Right forelimb (tissue), 1 donor: Measurements from ENCODE around the gene STEAP2.

ENCODE experiments used
- DNase-seq: peaks from one replicate; pipeline ENCODE4 v3.0.0-alpha.2; 2018

STEAP2 gene

GRCh38 chr7:90194911-90195809, 16.4 kb upstream of the STEAP2 start:
- no peak for DNase-seq

GRCh38 chr7:90201500-90202195, 9.9 kb upstream of the STEAP2 start:
- no peak for DNase-seq

GRCh38 chr7:90207956-90208355, 3.6 kb upstream of the STEAP2 start:
- no peak for DNase-seq

- no peak for DNase-seq
Measured at GRCh38 chr7:90209776-90210175, 1.8 kb upstream of the STEAP2 start.

- DNase-seq: no peak
Measured at GRCh38 chr7:90210475-90210874, 1.1 kb upstream of the STEAP2 start.

- no peak for DNase-seq
Measured at GRCh38 chr7:90210981-90211380, 559 bp upstream of the STEAP2 start.

GRCh38 chr7:90212149-90212495, 582 bp downstream of the STEAP2 start:
- DNase-seq: no peak

- DNase-seq: no peak
Measured at GRCh38 chr7:90213521-90213920, 2.0 kb downstream of the STEAP2 start.

GRCh38 chr7:90216080-90216674, 4.6 kb downstream of the STEAP2 start:
- no peak for DNase-seq

- DNase-seq: no peak
Measured at GRCh38 chr7:90216771-90217170, 5.2 kb downstream of the STEAP2 start.

- no peak for DNase-seq
Measured at GRCh38 chr7:90222390-90222789, 10.8 kb downstream of the STEAP2 start.

- DNase-seq: no peak
Measured at GRCh38 chr7:90222811-90223725, 11.5 kb downstream of the STEAP2 start.

- no peak for DNase-seq
Measured at GRCh38 chr7:90224195-90224594, 12.7 kb downstream of the STEAP2 start.

GRCh38 chr7:90225181-90225580, 13.6 kb downstream of the STEAP2 start:
- DNase-seq: no peak

GRCh38 chr7:90225601-90226000, 14.1 kb downstream of the STEAP2 start:
- no peak for DNase-seq

- DNase-seq: no peak
Measured at GRCh38 chr7:90227259-90227658, 15.7 kb downstream of the STEAP2 start.

GRCh38 chr7:90229682-90230081, 18.1 kb downstream of the STEAP2 start:
- no peak for DNase-seq

- DNase-seq: no peak
Measured at GRCh38 chr7:90230834-90231233, 19.3 kb downstream of the STEAP2 start.

- DNase-seq: no peak
Measured at GRCh38 chr7:90231304-90231703, 19.8 kb downstream of the STEAP2 start.

- DNase-seq: no peak
Measured at GRCh38 chr7:90232430-90232829, 20.9 kb downstream of the STEAP2 start.

GRCh38 chr7:90233569-90233968, 22.0 kb downstream of the STEAP2 start:
- no peak for DNase-seq

- DNase-seq: no peak
Measured at GRCh38 chr7:90236721-90237289, 25.3 kb downstream of the STEAP2 start.
